Non-pigmented ciliary epithelial cell (primary cell): Measurements from ENCODE around the gene C9.
"Not testable (repeated sequence)": the region's sequence is repeated elsewhere in the genome, so short reads cannot be mapped to it uniquely, and the experiment has no call there.

Source experiments
- DNase-seq: peaks from one replicate; pipeline ENCODE4 v3.0.0-alpha.2; 2010; ENCODE audit warnings: low read depth

C9 gene

GRCh38 chr5:39364367-39364766 is at the start of gene C9:
Gene C9, minus strand, starts transcription at chr5:39364495. Its CDS starts 31 bp downstream, at chr5:39364464.
- no peak for DNase-seq

GRCh38 chr5:39413771-39414170 is 49.5 kb upstream of the C9 start:
- no peak for DNase-seq

- no peak for DNase-seq
These were observed 48.6 kb upstream of the C9 start for GRCh38 chr5:39412721-39413394.

GRCh38 chr5:39411985-39412384 is 47.7 kb upstream of the C9 start:
- no peak for DNase-seq

- no peak for DNase-seq
These were observed 46.8 kb upstream of the C9 start for GRCh38 chr5:39411061-39411460.

- no peak for DNase-seq
These were observed 44.7 kb upstream of the C9 start for GRCh38 chr5:39409033-39409432.

- DNase-seq = no peak
These were observed 41.0 kb upstream of the C9 start for GRCh38 chr5:39405083-39405843.

- DNase-seq = not testable (repeated sequence)
These were observed 39.5 kb upstream of the C9 start for GRCh38 chr5:39403761-39404160.

GRCh38 chr5:39402140-39402539 is 37.8 kb upstream of the C9 start:
- not testable (repeated sequence) for DNase-seq

GRCh38 chr5:39400713-39401578 is 36.7 kb upstream of the C9 start:
- peak; percentile 31 for DNase-seq

- DNase-seq = peak; percentile 95
These were observed 35.1 kb upstream of the C9 start for GRCh38 chr5:39399135-39400036.

- DNase-seq = no peak
These were observed 32.5 kb upstream of the C9 start for GRCh38 chr5:39396843-39397242.

- no peak for DNase-seq
These were observed 31.2 kb upstream of the C9 start for GRCh38 chr5:39395521-39395920.

- peak; percentile 79 for DNase-seq
These were observed 30.7 kb upstream of the C9 start for GRCh38 chr5:39394946-39395345.

- no peak for DNase-seq
These were observed 26.6 kb upstream of the C9 start for GRCh38 chr5:39390945-39391344.

GRCh38 chr5:39387293-39387692 is 23.0 kb upstream of the C9 start:
- no peak for DNase-seq

- no peak for DNase-seq
These were observed 20.0 kb upstream of the C9 start for GRCh38 chr5:39384271-39384670.

- no peak for DNase-seq
These were observed 17.1 kb upstream of the C9 start for GRCh38 chr5:39381376-39381775.

GRCh38 chr5:39379693-39380092 is 15.4 kb upstream of the C9 start:
- DNase-seq = no peak

- DNase-seq = no peak
These were observed 13.3 kb upstream of the C9 start for GRCh38 chr5:39377613-39378012.

GRCh38 chr5:39376293-39376714 is 12.0 kb upstream of the C9 start:
- DNase-seq = no peak

- no peak for DNase-seq
These were observed 9.5 kb upstream of the C9 start for GRCh38 chr5:39373791-39374190.
